ENCODE data around the gene COL4A2.
"Not testable (repeated sequence)": the region's sequence is repeated elsewhere in the genome, so short reads cannot be mapped to it uniquely, and the experiment has no call there.

The COL4A2 gene

GRCh38 chr13:110319774-110320509 lies 12.9 kb downstream of the COL4A2 start:
- H3K4me3 ChIP-seq (ENCODE audit: control insufficient read depth, low read depth, low read length) = no peak overlapping the region
- peak; percentile 78 for DNase-seq (ENCODE audit: low read depth)
- TF ChIP-seq CTCF (conservative IDR thresholded peaks at IDR 0.05; ENCODE audit: control insufficient read depth, insufficient read depth, low read depth, low read length) = no peak

- DNase-seq (ENCODE audit: low read depth) = no peak
- H3K4me3 ChIP-seq (ENCODE audit: control insufficient read depth, low read depth, low read length) = no peak overlapping the region
- no peak for TF ChIP-seq CTCF (conservative IDR thresholded peaks at IDR 0.05; ENCODE audit: control insufficient read depth, insufficient read depth, low read depth, low read length)
These were observed 13.6 kb downstream of the COL4A2 start for GRCh38 chr13:110320645-110321044.

- not testable (repeated sequence) for H3K4me3 ChIP-seq (ENCODE audit: control insufficient read depth, low read depth, low read length); DNase-seq (ENCODE audit: low read depth)
These were observed 14.5 kb downstream of the COL4A2 start for GRCh38 chr13:110321573-110321972.

- no peak for TF ChIP-seq CTCF (conservative IDR thresholded peaks at IDR 0.05; ENCODE audit: control insufficient read depth, insufficient read depth, low read depth, low read length)
- no peak overlapping the region for H3K4me3 ChIP-seq (ENCODE audit: control insufficient read depth, low read depth, low read length)
- DNase-seq (ENCODE audit: low read depth) = no peak
These were observed 15.2 kb downstream of the COL4A2 start for GRCh38 chr13:110322126-110322827.

- TF ChIP-seq CTCF (conservative IDR thresholded peaks at IDR 0.05; ENCODE audit: control insufficient read depth, insufficient read depth, low read depth, low read length) = no peak
- H3K4me3 ChIP-seq (ENCODE audit: control insufficient read depth, low read depth, low read length) = no peak overlapping the region
- no peak for DNase-seq (ENCODE audit: low read depth)
These were observed 15.7 kb downstream of the COL4A2 start for GRCh38 chr13:110322828-110323171.

GRCh38 chr13:110323172-110323891 lies 16.2 kb downstream of the COL4A2 start:
- DNase-seq (ENCODE audit: low read depth) = peak; percentile 72
- no peak overlapping the region for H3K4me3 ChIP-seq (ENCODE audit: control insufficient read depth, low read depth, low read length)
- peak; percentile 0 for TF ChIP-seq CTCF (conservative IDR thresholded peaks at IDR 0.05; ENCODE audit: control insufficient read depth, insufficient read depth, low read depth, low read length)
